ENCODE measurements around the gene NEXN. TPM values are rescaled to one million over a fixed set of nuclear protein-coding genes. Genes with fewer than 3 reads are reported as not detected.

The NEXN gene
- total and polyA plus RNA-seq, 7 donors = 31.6 to 541 (median 321) TPM

GRCh38 chr1:77881061-77881460, 7.4 kb upstream of the NEXN start:
- no peaks in the 10 kb centered on the region for H3K27me3 ChIP-seq (ENCODE audit: insufficient read depth in 3 of 3, low read length in 2 of 3)
- intact Hi-C loops (cut with DNase I) = no loop called here
- H3K4me3 ChIP-seq = no peak overlapping the region
- H3K27ac ChIP-seq = no peak overlapping the region
- H3K4me1 ChIP-seq = peaks cover 8% of the 10 kb centered on the region
- 92 to 100% (median 96%) methylated on average over 1 of the region's 1 CpG for WGBS, 3 donors
- no peaks in the 10 kb centered on the region for H3K36me3 ChIP-seq (ENCODE audit: insufficient read depth in 1 of 2, low read depth in 1 of 2)
- no peak for DNase-seq
- no peak for TF ChIP-seq CTCF (IDR thresholded peaks at IDR 0.05)
- no peak for ATAC-seq
- no peaks in the 10 kb centered on the region for H3K9me3 ChIP-seq

- Histone ChIP-seq H3K27ac (no peak overlapping the region), H3K9me3 (no peaks in the 10 kb centered on the region), H3K4me3 (no peak overlapping the region), H3K4me1 (peaks cover 8% of the 10 kb centered on the region), H3K27me3 (ENCODE audit: insufficient read depth in 3 of 3, low read length in 2 of 3) (no peaks in the 10 kb centered on the region), H3K36me3 (ENCODE audit: insufficient read depth in 1 of 2, low read depth in 1 of 2) (no peaks in the 10 kb centered on the region)
- intact Hi-C loops (cut with DNase I) = no loop called here
- no peak for DNase-seq
- no peak for TF ChIP-seq CTCF (IDR thresholded peaks at IDR 0.05)
- ATAC-seq = no peak
- WGBS, 3 donors = 50 to 61% (median 54%) methylated on average over 2 of the region's 2 CpGs
These were observed 6.0 kb upstream of the NEXN start for GRCh38 chr1:77882411-77882810.

- WGBS, 3 donors = 1% methylated on average over 35 to 46 of the region's 46 CpGs
- Histone ChIP-seq H3K4me3 (peak overlapping the region; percentile 88), H3K27ac (peak overlapping the region; percentile 100), H3K4me1 (peaks cover 34% of the 10 kb centered on the region), H3K9me3 (no peaks in the 10 kb centered on the region), H3K27me3 (ENCODE audit: insufficient read depth in 3 of 3, low read length in 2 of 3) (no peaks in the 10 kb centered on the region), H3K36me3 (ENCODE audit: insufficient read depth in 1 of 2, low read depth in 1 of 2) (peaks cover 0 to 30% of the 10 kb centered on the region in 2 donors)
- DNase-seq = peak in 1 of 2 donors; percentile 76
- no peak for TF ChIP-seq CTCF (IDR thresholded peaks at IDR 0.05)
- peak; percentile 45 to 61 (median 54) for ATAC-seq
- intact Hi-C loops (cut with DNase I) = loop anchor here (1.0 to 2.0 kb wide), 2 partner anchors 56 kb away; no protein-coding TSS in a partner anchor
These were observed 588 bp downstream of the NEXN start for GRCh38 chr1:77888781-77889642.

GRCh38 chr1:77889671-77890070, 1.2 kb downstream of the NEXN start:
- intact Hi-C loops (cut with DNase I) = loop anchor here in 1 of 2 donors (2.0 kb wide), 1 partner anchor 57 kb away; no protein-coding TSS in a partner anchor
- Histone ChIP-seq H3K9me3 (no peaks in the 10 kb centered on the region), H3K27me3 (ENCODE audit: insufficient read depth in 3 of 3, low read length in 2 of 3) (no peaks in the 10 kb centered on the region), H3K4me1 (peaks cover 35% of the 10 kb centered on the region), H3K36me3 (ENCODE audit: insufficient read depth in 1 of 2, low read depth in 1 of 2) (peaks cover 0 to 36% of the 10 kb centered on the region in 2 donors), H3K4me3 (peak overlapping the region; percentile 88), H3K27ac (peak overlapping the region; percentile 100)
- TF ChIP-seq CTCF (IDR thresholded peaks at IDR 0.05) = no peak
- no peak for DNase-seq
- peak; percentile 53 to 69 (median 63) for ATAC-seq
- WGBS, 3 donors = 19 to 40% (median 21%) methylated on average over 7 of the region's 7 CpGs

Measured in psoas muscle (tissue), 8 donors.